Activated CD4-positive, alpha-beta T cell treated with anti-CD3 and anti-CD28 coated beads, Interleukin-2, Interleukin-6, amounts not matched to agents 100 ng/mL and 50 ng/mL, durations not matched to agents 16 hours and 8 hours (primary cell): ENCODE results near the gene SCFD2.
"Not testable (repeated sequence)": the region's sequence is repeated elsewhere in the genome, so short reads cannot be mapped to it uniquely, and the experiment has no call there.

Source experiments
- DNase-seq: peaks from one replicate; pipeline ENCODE4 v3.0.0-alpha.2; 2020

The SCFD2 gene

GRCh38 chr4:53365486-53366300 lies at the start of gene SCFD2:
Gene SCFD2, minus strand, starts transcription at chr4:53366061.
- peak; percentile 98 for DNase-seq

- not testable (repeated sequence) for DNase-seq
These were observed 43.6 kb upstream of the SCFD2 start for GRCh38 chr4:53409479-53409878.

- DNase-seq = no peak
These were observed 14.4 kb upstream of the SCFD2 start for GRCh38 chr4:53380221-53380620.

- no peak for DNase-seq
These were observed 12.3 kb upstream of the SCFD2 start for GRCh38 chr4:53378171-53378482.

- peak; percentile 97 for DNase-seq
These were observed 11.7 kb upstream of the SCFD2 start, which contains the start of gene FIP1L1 for GRCh38 chr4:53377319-53378170. Gene FIP1L1, plus strand, starts transcription at chr4:53377641. Its CDS starts 198 bp downstream, at chr4:53377839.

- DNase-seq = no peak
These were observed 11.0 kb upstream of the SCFD2 start for GRCh38 chr4:53376900-53377299.

GRCh38 chr4:53374777-53375258 lies 9.0 kb upstream of the SCFD2 start:
- DNase-seq = no peak

GRCh38 chr4:53371843-53372521 lies 6.1 kb upstream of the SCFD2 start:
- no peak for DNase-seq

- no peak for DNase-seq
These were observed 5.2 kb upstream of the SCFD2 start for GRCh38 chr4:53371049-53371448.

GRCh38 chr4:53367721-53368120 lies 1.9 kb upstream of the SCFD2 start:
- DNase-seq = no peak

GRCh38 chr4:53366301-53366716 lies 448 bp upstream of the SCFD2 start:
- no peak for DNase-seq

- peak; percentile 18 for DNase-seq
These were observed 758 bp downstream of the SCFD2 start for GRCh38 chr4:53365121-53365485.

- no peak for DNase-seq
These were observed 1.2 kb downstream of the SCFD2 start for GRCh38 chr4:53364624-53365023.

GRCh38 chr4:53362093-53362492 lies 3.8 kb downstream of the SCFD2 start:
- no peak for DNase-seq

GRCh38 chr4:53361451-53361850 lies 4.4 kb downstream of the SCFD2 start:
- DNase-seq = no peak

GRCh38 chr4:53355930-53356521 lies 9.8 kb downstream of the SCFD2 start:
- no peak for DNase-seq

GRCh38 chr4:53354012-53354722 lies 11.7 kb downstream of the SCFD2 start:
- no peak for DNase-seq

GRCh38 chr4:53349091-53349491 lies 16.8 kb downstream of the SCFD2 start:
- DNase-seq = no peak

GRCh38 chr4:53348046-53348445 lies 17.8 kb downstream of the SCFD2 start:
- DNase-seq = no peak

- no peak for DNase-seq
These were observed 18.7 kb downstream of the SCFD2 start for GRCh38 chr4:53346920-53347852.

- not testable (repeated sequence) for DNase-seq
These were observed 19.5 kb downstream of the SCFD2 start for GRCh38 chr4:53346392-53346791.
